NCI-H1417 treated with DMSO at 0.1 percent for 48 hours (cell line): ENCODE measurements around the gene PTPRT.
"Not testable (repeated sequence)": the region's sequence is repeated elsewhere in the genome, so short reads cannot be mapped to it uniquely, and the experiment has no call there.

Source experiments
- DNase-seq: peaks from one replicate; lab custom pipeline; 2025; lab: John Stamatoyannopoulos, UW

Gene PTPRT

DNA sequence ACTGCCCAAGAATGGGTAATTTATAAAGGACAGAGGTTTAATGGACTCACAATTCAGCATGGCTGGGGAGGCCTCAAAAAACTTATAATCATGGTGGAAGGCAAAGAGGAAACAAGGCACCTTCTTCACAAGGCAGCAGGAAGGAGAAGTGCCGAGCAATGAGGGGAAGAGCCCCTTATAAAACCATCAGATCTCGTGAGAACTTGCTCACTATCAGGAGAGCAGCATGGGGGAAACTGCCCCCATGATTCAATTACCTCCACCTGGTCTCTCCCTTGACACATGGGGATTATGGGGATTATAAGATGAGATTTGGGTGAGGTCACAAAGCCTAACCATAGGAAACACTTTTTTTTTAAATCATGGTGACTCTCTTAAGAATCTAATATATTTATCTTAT, 278.9 kb downstream of the PTPRT start:
- DNase-seq, result not testable (repeated sequence)

DNA sequence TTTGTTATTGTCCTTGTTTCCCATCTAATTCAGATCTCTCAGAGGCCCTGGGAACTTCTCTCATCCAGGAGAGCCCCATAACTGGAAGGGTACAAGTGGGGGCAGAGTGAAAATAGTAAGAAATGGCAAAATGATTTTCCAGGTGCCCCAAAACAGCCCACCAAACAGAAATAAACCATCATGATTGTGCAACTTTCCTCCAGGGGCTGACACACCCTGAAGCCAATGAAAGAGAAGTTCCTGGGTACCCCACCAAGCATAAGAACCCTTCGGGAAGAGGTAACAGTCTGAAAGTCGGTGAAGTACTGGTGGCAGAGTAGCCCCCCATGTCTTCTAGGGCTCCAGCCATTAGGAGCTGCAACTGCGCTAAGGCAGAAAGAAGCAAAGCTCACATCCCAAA, 282.0 kb downstream of the PTPRT start:
- no peak for DNase-seq

DNA sequence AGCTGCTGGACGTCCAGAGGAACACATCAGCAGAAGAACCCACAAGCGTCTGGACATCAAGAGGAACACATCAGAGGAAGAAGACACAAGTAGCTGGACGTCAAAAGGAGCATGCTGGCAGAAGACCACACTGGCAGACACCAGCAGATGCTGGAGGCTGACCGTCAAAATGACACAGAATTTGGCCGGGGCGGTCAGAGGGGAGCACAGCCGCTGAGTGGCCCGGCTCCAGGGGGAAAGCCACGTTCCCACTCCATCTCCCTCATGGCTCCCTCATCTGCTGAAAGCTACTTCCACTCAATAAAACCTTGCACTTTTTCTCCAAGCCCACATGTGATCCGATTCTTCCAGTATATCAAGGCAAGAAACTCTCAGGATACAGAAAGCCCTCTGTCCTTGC, 283.6 kb downstream of the PTPRT start:
- no peak for DNase-seq

DNA sequence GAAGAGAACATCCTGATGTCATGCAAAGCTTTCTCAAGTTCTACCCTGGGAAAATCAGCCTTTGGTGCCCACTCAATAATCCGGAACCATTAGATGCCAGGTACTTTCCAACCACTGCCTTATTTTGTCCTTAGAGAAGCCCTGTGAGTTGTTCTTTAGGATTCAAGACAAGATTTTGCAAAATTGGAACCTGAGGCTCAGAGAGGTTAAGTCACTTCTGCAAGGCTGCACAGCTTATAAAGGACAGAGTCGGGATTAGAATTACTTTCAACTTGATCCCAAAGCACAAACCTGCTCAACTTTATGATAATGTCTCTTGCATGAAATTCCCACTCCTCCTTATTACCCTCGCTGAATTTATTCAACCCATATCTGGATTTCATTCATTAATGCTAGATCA, 287.2 kb downstream of the PTPRT start:
- DNase-seq, result no peak

GRCh38 chr20:42901689-42902440, 287.8 kb downstream of the PTPRT start:
- no peak for DNase-seq

DNA sequence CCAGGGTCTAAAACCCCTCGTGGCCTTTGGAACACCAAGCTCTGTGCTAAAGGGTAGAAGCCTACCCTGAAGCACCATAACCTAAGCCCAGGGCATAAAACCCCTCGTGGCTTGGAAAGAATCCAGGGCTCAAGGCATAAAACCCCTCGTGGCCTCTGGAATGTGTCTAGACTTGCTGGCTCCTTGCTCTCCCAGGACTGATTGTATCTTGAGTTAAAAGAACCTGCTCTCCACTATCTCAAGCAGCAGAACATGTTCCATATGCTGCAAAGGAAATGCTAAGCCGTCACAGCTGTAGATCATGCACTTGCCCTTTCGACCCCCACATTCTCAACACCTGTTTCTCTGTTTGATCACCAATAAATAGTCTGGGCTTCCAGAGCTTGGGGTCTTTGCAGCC, 288.9 kb downstream of the PTPRT start:
- DNase-seq, result not testable (repeated sequence)

DNA sequence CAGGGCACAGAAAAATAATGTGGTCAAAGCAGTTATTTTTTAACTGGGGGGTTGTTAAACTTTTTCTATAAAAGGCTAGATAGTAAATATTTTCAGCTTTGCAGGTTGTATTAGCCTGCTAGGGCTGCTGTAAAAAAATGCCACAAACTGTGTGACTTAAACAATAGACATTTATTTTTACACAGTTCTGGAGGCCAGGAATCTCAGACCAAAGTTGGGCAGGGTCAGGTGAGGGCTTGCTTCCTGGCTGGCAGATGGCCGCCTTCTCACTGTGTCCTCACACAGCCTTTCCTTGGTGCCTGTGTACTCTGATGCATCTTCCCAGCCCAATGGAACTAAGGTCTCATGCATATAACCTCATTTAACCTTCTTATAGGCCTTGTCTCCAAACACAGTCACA, 294.7 kb downstream of the PTPRT start:
- no peak for DNase-seq

GRCh38 chr20:42894483-42894882, 295.2 kb downstream of the PTPRT start:
- no peak for DNase-seq

DNA sequence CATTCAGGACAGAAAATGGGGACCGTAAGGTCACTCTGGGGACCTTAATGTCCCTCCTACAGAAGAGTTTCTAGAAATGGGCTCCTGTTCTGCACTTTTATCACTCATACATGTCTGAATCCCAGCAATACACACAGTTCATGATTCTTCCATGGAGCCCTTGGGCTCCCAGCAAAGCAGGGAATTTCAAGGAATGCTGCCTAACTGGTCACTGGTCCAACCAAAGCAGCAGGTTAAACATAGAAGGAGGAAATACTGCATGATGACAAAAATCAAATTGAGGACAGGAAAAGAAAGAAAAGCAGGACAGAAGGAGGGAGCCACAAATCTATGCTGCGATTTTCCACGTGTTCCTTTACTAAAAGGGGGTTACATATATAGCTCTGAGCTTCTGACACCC, 300.2 kb downstream of the PTPRT start:
- DNase-seq, result no peak

DNA sequence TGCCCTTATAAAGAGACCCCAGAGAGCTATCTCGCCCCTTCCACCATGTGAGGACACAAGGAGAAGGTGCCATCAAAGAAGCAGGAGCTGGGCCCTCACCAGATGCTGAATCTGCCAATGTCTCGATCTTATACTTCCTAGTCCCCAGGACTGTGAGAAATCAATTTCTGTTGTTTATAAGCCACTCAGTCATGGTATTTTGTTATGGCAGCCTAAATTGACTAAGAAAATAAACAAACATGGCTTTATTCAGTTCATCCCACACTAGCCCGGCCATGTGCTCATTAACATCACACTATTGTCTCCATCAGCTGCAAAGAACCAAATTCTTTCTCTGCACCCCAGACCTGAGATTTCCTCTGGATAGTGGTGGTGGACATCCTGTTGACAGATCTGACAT, 302.4 kb downstream of the PTPRT start:
- no peak for DNase-seq

DNA sequence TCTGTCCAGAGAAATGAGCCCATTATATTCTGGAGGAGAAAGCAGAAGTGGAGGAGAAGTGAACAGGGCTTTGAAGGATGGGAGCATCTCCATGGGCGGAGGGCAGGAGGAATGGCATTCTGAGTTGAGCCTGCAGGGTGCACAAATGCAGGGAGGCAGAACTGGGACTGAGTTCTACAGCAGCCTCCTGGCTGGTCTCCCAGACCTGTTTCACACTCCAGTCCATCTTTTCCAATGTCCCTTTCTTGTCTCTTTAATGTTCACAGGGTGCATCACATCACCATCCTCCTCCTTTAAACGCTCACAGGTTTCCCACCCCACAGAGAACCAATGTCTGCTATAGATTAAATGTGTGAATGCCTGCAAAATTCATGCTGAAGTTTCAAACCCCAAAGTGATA, 302.9 kb downstream of the PTPRT start:
- no peak for DNase-seq

- no peak for DNase-seq
Measured at GRCh38 chr20:42886046-42886445, 303.7 kb downstream of the PTPRT start.

DNA sequence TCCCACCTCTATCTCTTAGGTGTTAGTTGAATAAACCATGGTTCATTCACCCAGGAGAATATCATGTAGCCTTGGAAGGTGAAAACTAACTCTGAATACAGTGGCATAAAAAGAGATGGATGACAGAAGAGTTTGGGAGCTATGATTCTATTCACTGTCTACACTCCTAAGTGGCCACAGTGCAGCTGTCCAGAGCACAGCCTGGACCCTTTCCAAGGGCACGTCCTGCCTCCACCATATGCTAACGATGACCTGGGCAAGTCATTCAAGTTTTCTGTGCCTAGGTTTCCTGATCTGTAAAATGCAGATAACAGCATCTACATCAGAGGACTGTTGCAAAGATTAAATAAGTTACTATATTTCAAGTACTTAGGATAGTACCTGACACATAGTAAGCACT, 314.1 kb downstream of the PTPRT start:
- DNase-seq, result no peak

DNA sequence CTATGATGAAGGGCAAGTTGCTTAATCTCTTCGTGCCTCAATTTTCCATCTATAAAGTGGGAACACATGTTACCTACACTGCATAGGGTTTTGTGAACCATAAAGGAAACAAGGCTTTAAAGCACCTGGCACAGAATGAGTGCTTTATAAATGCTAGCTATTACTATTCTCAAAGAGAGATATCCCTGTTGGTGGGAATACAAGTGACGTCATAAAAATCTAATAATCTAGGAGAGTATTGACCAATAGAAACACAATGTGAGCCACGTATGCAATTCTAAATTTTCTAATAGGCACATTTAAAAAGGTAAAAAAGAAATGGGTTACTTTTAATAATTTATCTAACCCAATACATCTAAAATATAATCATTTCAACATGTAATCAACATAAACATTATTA, 316.4 kb downstream of the PTPRT start:
- no peak for DNase-seq

DNA sequence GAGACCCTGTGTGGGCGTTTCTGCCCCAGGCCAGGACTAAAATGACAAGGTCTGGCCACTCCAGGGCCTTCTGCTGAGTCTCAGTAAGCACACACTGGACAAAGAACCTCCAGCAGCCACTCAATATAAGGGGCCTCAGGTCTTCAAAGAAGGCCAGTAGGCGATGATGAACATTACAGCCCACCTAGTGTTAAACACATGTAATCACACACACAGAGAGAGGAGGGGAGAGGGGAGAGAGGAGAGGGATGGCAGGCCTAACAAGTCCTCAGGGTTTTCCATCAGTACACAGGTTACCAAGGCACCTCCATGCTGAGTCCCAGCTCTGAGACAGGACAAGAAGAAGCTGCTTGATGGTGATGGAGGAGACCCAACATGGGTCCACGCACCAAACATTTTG, 325.6 kb downstream of the PTPRT start:
- DNase-seq, result no peak

DNA sequence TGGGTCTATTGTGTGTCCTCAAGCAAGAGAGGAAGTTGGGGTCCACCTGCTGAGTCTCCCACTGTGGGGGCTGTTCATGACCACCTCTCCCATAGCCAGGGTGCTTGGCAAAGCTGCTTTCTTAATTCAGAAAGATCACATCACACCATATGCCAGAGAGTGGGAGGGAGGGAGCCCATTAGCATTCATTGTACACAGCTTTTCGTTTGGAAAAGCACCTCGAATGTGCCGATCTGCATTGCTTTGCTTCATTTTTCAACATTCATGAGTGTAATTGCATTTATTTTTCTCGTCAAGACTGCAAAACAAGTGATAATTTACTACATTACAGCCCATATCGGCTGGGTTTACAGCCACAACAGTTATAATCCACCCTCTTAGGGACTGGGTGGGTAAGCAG, 327.3 kb downstream of the PTPRT start:
- DNase-seq, result no peak

- no peak for DNase-seq
Measured at GRCh38 chr20:42857446-42857845, 332.3 kb downstream of the PTPRT start.

GRCh38 chr20:42855896-42856295, 333.8 kb downstream of the PTPRT start:
- DNase-seq, result no peak

- DNase-seq, result no peak
Measured at GRCh38 chr20:42852691-42853090, 337.0 kb downstream of the PTPRT start.

- no peak for DNase-seq
Measured at GRCh38 chr20:42846784-42847490, 342.8 kb downstream of the PTPRT start.

DNA sequence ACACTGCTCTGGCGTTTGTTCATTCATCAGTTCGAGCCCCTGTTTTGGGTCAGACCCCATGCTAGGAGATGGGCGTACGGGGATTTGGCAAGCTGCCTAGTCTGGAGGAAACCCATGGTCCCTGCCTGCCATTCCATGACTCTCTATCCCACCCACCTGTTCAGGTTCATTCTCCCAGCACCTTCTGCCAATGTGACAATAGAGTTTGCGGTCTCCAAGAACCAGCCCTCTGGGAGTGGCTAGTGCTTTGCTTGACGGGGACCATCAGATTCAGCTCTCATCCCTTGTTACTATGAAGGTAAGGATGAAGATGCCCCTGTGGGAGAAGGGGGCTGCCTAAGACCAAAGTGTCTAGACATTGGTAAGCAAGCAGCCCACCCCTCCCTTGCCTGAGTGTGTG, 345.0 kb downstream of the PTPRT start:
- DNase-seq, result no peak

DNA sequence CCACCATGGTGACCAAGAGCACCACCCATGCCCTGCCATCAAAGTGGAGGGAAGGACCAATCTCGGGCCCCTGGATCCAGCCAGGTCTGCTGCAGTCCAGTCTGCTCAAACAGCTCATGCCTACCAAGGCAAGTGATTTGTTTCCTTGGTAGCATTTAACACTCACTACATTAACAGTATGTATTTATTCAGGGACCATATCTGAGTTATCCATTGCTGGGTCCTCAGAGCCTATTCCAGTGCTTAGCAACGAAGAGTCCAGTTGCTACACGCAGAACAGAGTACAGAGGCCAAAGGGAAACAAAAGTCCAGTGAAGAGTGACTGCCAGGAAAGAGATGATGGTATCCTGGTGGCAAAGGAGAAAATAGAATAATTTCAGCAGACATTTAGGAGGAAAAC, 352.2 kb downstream of the PTPRT start:
- no peak for DNase-seq

- DNase-seq, result no peak
Measured at GRCh38 chr20:42836339-42836738, 353.4 kb downstream of the PTPRT start.

- no peak for DNase-seq
Measured at GRCh38 chr20:42807876-42808275, 381.8 kb downstream of the PTPRT start.
